SK-N-SH (cell line): Measurements from ENCODE around the gene PGGHG. TPM values are rescaled to one million over a fixed set of nuclear protein-coding genes. Genes with fewer than 3 reads are reported as not detected.
A peak's percentile ranks its signal among the peaks of the same experiment; 100 is the strongest.

Experiments used
- CTCF ChIA-PET: fragments of 300-600, 350-600 bp; formaldehyde crosslinking; extraction: SDS; loops from one replicate; lab custom pipeline; 2021; lab: Yijun Ruan, JAX
- POLR2A ChIA-PET: fragments of 350-600 bp; sonication (Branson Sonifier 250); formaldehyde crosslinking; extraction: SDS; loops from one replicate; lab custom pipeline; 2020; ENCODE audit warnings: antibody characterized with exemption, inconsistent platforms; lab: Yijun Ruan, JAX
- DNase-seq: peaks from one replicate; pipeline ENCODE4 v3.0.0; 2012
- H2AFZ ChIP-seq: fragments of 200-600 bp; sonication (generic); 2 replicates; pipeline ENCODE4 v1.8.1; 2016; ENCODE audit warnings: antibody characterized with exemption, mild to moderate bottlenecking, low read depth
- H3F3A ChIP-seq: fragments of 200-600 bp; sonication (generic); replicated peaks from 2 replicates; pipeline ENCODE3; 2016; ENCODE audit warnings: antibody characterized with exemption, mild to moderate bottlenecking; ENCODE audit not compliant: insufficient read depth
- H3K27ac ChIP-seq, 2 experiments: fragments of 200-500 bp in 1 of 2; fragments of 200-600 bp in 1 of 2; sonication (Bioruptor generic) in 1 of 2; sonication (generic), shearing (Covaris generic) in 1 of 2; 2 replicates each; pipeline versions ENCODE4 v1.5.1 to v1.6.1; 2014 to 2016; ENCODE audit warnings: low read depth in 2 of 2, inconsistent platforms in 1 of 2, low read length in 1 of 2, mild to moderate bottlenecking in 1 of 2, mixed read lengths in 1 of 2
- H3K27me3 ChIP-seq: fragments of 200-600 bp; sonication (generic), shearing (Covaris generic); 2 replicates; pipeline ENCODE4 v1.6.1; 2016; ENCODE audit warnings: mixed run types; ENCODE audit not compliant: insufficient read depth
- H3K36me3 ChIP-seq, 2 experiments: fragments of 200-500 bp in 1 of 2; fragments of 200-600 bp in 1 of 2; sonication (Bioruptor generic) in 1 of 2; sonication (generic) in 1 of 2; replicated peaks in 1 of 2; 2 replicates each; pipeline versions ENCODE3 to v1.5.1; 2014 to 2016; ENCODE audit warnings: low read length in 1 of 2, mild to moderate bottlenecking in 1 of 2; ENCODE audit not compliant: insufficient read depth in 2 of 2, control insufficient read depth in 1 of 2
- H3K4me1 ChIP-seq, 2 experiments: fragments of 200-500 bp in 1 of 2; fragments of 200-600 bp in 1 of 2; sonication (Bioruptor generic) in 1 of 2; sonication (generic), shearing (Covaris generic) in 1 of 2; 2 replicates each; pipeline versions ENCODE4 v1.5.1 to v1.6.1; 2014 to 2016; ENCODE audit warnings: low read depth in 1 of 2, low read length in 1 of 2, mixed run types in 1 of 2; ENCODE audit not compliant: insufficient read depth in 2 of 2, control insufficient read depth in 1 of 2
- H3K4me2 ChIP-seq: fragments of 200-600 bp; sonication (generic), shearing (Covaris generic); 2 replicates; pipeline ENCODE4 v1.6.1; 2017; ENCODE audit warnings: mixed run types
- H3K4me3 ChIP-seq, 2 experiments: fragments of 200-500 bp in 1 of 2; fragments of 200-600 bp in 1 of 2; sonication (Bioruptor generic) in 1 of 2; sonication (generic), shearing (Covaris generic) in 1 of 2; 2 replicates each; pipeline versions ENCODE4 v1.5.1 to v1.8.1; 2014 to 2016; ENCODE audit warnings: low read depth in 2 of 2, inconsistent platforms in 1 of 2, low read length in 1 of 2, mild to moderate bottlenecking in 1 of 2, mixed read lengths in 1 of 2, moderate library complexity in 1 of 2
- H3K79me2 ChIP-seq: fragments of 200-600 bp; sonication (generic); 2 replicates; pipeline ENCODE4 v1.8.1; 2017; ENCODE audit warnings: mild to moderate bottlenecking; ENCODE audit not compliant: insufficient read depth
- H3K9ac ChIP-seq: fragments of 200-600 bp; sonication (generic); 2 replicates; pipeline ENCODE4 v1.6.1; 2017; ENCODE audit warnings: mixed run types
- H3K9me2 ChIP-seq: fragments of 200-600 bp; sonication (generic); 2 replicates; pipeline ENCODE4 v1.6.1; 2017; ENCODE audit warnings: mixed run types
- H3K9me3 ChIP-seq: fragments of 200-600 bp; sonication (generic); 2 replicates; pipeline ENCODE4 v1.6.1; 2017; ENCODE audit warnings: mixed run types, mild to moderate bottlenecking, moderate library complexity
- H4K20me1 ChIP-seq: fragments of 200-600 bp; sonication (generic); 2 replicates; pipeline ENCODE4 v1.6.1; 2017; ENCODE audit warnings: mild to moderate bottlenecking, mixed run types; ENCODE audit not compliant: insufficient read depth
- CHD2 ChIP-seq: fragments of 150-350 bp; IDR thresholded peaks from 2 replicates; pipeline ENCODE4 v1.6.1; 2018; ENCODE audit warnings: low read length; ENCODE audit not compliant: partially characterized antibody
- ELF1 ChIP-seq: IDR thresholded peaks from 2 replicates; pipeline ENCODE4 v1.4.0; 2012
- EZH2phosphoT487 ChIP-seq: fragments of 200-600 bp; sonication (generic); IDR thresholded peaks from 2 replicates; pipeline ENCODE4 v1.6.1; 2017; ENCODE audit warnings: low read depth, mixed run types, mild to moderate bottlenecking, antibody characterized with exemption, moderate library complexity, borderline replicate concordance
- FOSL2 ChIP-seq: IDR thresholded peaks from 2 replicates; pipeline ENCODE4 v1.4.0; 2012; ENCODE audit warnings: low read depth, mild to moderate bottlenecking, moderate library complexity, borderline replicate concordance
- FOXJ3 ChIP-seq: sonication (generic); formaldehyde crosslinking; IDR thresholded peaks from 2 replicates; pipeline ENCODE4 v1.5.1; 2020; ENCODE audit warnings: mild to moderate bottlenecking, missing genetic modification reagents
- GABPA ChIP-seq: IDR thresholded peaks from 2 replicates; pipeline ENCODE4 v1.4.0; 2012; ENCODE audit warnings: low read depth, mild to moderate bottlenecking
- GATA2 ChIP-seq: sonication (generic); formaldehyde crosslinking; IDR thresholded peaks from 2 replicates; pipeline ENCODE4 v1.5.0; 2020; ENCODE audit warnings: mild to moderate bottlenecking, missing genetic modification reagents
- MXI1 ChIP-seq: IDR thresholded peaks from 2 replicates; pipeline ENCODE4 v1.6.1; 2012; ENCODE audit warnings: mild to moderate bottlenecking, low read depth, low read length, improper control_type of control experiment
- POLR2AphosphoS5 ChIP-seq: IDR thresholded peaks from 2 replicates; pipeline ENCODE4 v1.6.1; 2012; ENCODE audit warnings: low read depth, low read length
- RAD21 ChIP-seq: IDR thresholded peaks from 2 replicates; pipeline ENCODE4 v1.6.1; 2012; ENCODE audit warnings: mild to moderate bottlenecking, low read length
- RFX5 ChIP-seq: IDR thresholded peaks from 2 replicates; pipeline ENCODE4 v1.6.1; 2012; ENCODE audit warnings: mild to moderate bottlenecking, improper control_type of control experiment, low read length
- SIN3A ChIP-seq: IDR thresholded peaks from 2 replicates; pipeline ENCODE4 v1.6.1; 2012; ENCODE audit warnings: low read depth, mild to moderate bottlenecking, low read length, moderate library complexity, borderline replicate concordance
- SMC3 ChIP-seq: IDR thresholded peaks from 2 replicates; pipeline ENCODE4 v1.6.1; 2012; ENCODE audit warnings: low read depth, low read length, improper control_type of control experiment
- TCF12 ChIP-seq: IDR thresholded peaks from 2 replicates; pipeline ENCODE4 v1.4.0; 2012
- WGBS: methylation state at CpG from one replicate; pipeline ENCODE4 v1.1.6; 2017; ENCODE audit warnings: low lambda C conversion rate; 5-methylcytosine and 5-hydroxymethylcytosine counted together
- polyA plus RNA-seq, 3 experiments: library from polyadenylated mRNA; depleted of rRNA; stranded (reverse); fragments of >200 nt; gene quantifications; 2 replicates each; pipeline ENCODE4 v1.2.3, GENCODE V29; 2012
- TF ChIP-seq, protein P1 (sequence below): IDR thresholded peaks from 2 replicates; pipeline ENCODE4 v1.4.0; 2012; ENCODE audit warnings: low read depth, borderline replicate concordance
- TF ChIP-seq, protein P2 (sequence below): fragments of 200-600 bp; sonication (generic); IDR thresholded peaks from 2 replicates; pipeline ENCODE4 v1.6.1; 2017; ENCODE audit warnings: antibody characterized with exemption, mild to moderate bottlenecking, moderate library complexity
- TF ChIP-seq, protein P3 (sequence below): IDR thresholded peaks from 2 replicates; pipeline ENCODE4; 2012

The PGGHG gene
- polyA plus RNA-seq, 1 of the 3 experiments (the other 2 are of a cell fraction), result 19.9 TPM

DNA sequence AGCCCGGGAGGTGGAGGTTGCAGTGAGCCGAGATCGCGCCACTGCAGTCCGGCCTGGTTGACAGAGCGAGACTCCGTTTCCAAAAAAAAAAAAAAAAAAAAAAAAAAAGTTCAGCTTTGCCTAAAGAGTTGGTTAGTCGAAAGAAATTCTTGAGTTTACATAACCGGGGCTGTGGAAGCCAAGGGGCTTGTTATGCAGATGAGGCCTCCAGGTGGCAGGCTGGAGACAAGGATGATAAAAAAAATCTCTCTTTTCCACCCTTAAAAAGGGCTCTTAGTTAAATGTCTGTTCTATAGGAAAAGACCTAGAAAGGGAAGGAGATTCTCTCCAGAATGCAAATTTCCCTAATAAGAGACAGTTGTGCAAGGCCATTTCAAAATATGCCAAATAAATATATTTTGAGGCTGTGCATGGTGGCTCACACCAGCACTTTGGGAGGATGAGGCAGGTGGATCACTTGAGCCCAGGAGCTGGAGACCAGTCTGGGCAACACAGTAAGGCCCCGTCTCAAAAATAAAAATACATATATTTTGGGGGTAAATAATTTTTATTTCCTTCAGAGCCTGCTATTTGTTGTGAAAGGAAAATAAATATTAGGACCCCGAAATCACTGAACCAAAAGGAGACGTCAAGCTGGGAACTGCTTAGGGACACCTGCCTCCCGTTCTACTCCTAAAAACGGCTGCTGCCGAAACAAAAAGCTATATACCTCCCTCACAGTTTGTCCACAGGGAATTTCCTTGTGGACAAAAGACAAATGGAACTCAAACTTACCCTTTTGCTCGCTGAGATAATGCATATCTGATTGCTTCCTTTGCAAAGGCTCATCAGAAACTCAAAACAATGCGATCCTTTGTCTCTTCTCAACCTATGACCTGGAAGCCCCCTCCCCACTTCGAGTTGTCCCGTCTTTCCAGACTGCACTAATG is 16.3 kb downstream of the PGGHG start:
- H3K27me3 ChIP-seq, result no peaks in the 10 kb centered on the region

GRCh38 chr11:305844-306211 is 16.9 kb downstream of the PGGHG start:
- POLR2A ChIA-PET, result no interaction called here
- no peak for DNase-seq
- no peak overlapping the region for H3K4me3 ChIP-seq
- H3K9me2 ChIP-seq, result no peaks in the 10 kb centered on the region
- peaks cover 0 to 3% of the 10 kb centered on the region in 2 experiments for H3K36me3 ChIP-seq
- H4K20me1 ChIP-seq, result no peaks in the 10 kb centered on the region
- H3K79me2 ChIP-seq, result peaks cover 11% of the 10 kb centered on the region; the same call in 1 of the 2 replicates
- CTCF ChIA-PET, result interaction anchor here (0.8 to 3.3 kb wide), 21 partner anchors 10 to 249 kb away, joined by 3 to 24 read pairs (median 4); partner anchors contain the start of gene PTDSS2
- H3K9me3 ChIP-seq, result no peaks in the 10 kb centered on the region
- peaks cover 5 to 6% of the 10 kb centered on the region in 2 experiments; a peak in 1 of 4 replicates for H3K4me1 ChIP-seq
- peaks cover 13% of the 10 kb centered on the region for H3F3A ChIP-seq
- no peak overlapping the region for H3K4me2 ChIP-seq
- no peak overlapping the region for H2AFZ ChIP-seq
- no peak overlapping the region for H3K27ac ChIP-seq
- 89% methylated on average over 9 of the region's 10 CpGs for WGBS
- no peaks in the 10 kb centered on the region for H3K27me3 ChIP-seq
- H3K9ac ChIP-seq, result no peak overlapping the region
- TF ChIP-seq ELF1 (no peak), EZH2phosphoT487 (no peak), RFX5 (no peak), FOSL2 (no peak), POLR2AphosphoS5 (no peak), SIN3A (no peak), GABPA (no peak), MXI1 (no peak), GATA2 (CRISPR knock-in tag) (no peak), CHD2 (no peak), TCF12 (no peak)
- TF ChIP-seq, protein P1, sequence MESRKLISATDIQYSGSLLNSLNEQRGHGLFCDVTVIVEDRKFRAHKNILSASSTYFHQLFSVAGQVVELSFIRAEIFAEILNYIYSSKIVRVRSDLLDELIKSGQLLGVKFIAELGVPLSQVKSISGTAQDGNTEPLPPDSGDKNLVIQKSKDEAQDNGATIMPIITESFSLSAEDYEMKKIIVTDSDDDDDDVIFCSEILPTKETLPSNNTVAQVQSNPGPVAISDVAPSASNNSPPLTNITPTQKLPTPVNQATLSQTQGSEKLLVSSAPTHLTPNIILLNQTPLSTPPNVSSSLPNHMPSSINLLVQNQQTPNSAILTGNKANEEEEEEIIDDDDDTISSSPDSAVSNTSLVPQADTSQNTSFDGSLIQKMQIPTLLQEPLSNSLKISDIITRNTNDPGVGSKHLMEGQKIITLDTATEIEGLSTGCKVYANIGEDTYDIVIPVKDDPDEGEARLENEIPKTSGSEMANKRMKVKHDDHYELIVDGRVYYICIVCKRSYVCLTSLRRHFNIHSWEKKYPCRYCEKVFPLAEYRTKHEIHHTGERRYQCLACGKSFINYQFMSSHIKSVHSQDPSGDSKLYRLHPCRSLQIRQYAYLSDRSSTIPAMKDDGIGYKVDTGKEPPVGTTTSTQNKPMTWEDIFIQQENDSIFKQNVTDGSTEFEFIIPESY, result no peak
- TF ChIP-seq, protein P2, sequence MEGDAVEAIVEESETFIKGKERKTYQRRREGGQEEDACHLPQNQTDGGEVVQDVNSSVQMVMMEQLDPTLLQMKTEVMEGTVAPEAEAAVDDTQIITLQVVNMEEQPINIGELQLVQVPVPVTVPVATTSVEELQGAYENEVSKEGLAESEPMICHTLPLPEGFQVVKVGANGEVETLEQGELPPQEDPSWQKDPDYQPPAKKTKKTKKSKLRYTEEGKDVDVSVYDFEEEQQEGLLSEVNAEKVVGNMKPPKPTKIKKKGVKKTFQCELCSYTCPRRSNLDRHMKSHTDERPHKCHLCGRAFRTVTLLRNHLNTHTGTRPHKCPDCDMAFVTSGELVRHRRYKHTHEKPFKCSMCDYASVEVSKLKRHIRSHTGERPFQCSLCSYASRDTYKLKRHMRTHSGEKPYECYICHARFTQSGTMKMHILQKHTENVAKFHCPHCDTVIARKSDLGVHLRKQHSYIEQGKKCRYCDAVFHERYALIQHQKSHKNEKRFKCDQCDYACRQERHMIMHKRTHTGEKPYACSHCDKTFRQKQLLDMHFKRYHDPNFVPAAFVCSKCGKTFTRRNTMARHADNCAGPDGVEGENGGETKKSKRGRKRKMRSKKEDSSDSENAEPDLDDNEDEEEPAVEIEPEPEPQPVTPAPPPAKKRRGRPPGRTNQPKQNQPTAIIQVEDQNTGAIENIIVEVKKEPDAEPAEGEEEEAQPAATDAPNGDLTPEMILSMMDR, result no peak
- TF ChIP-seq, protein P3, sequence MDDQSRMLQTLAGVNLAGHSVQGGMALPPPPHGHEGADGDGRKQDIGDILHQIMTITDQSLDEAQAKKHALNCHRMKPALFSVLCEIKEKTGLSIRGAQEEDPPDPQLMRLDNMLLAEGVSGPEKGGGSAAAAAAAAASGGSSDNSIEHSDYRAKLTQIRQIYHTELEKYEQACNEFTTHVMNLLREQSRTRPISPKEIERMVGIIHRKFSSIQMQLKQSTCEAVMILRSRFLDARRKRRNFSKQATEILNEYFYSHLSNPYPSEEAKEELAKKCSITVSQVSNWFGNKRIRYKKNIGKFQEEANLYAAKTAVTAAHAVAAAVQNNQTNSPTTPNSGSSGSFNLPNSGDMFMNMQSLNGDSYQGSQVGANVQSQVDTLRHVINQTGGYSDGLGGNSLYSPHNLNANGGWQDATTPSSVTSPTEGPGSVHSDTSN, result no peak

More for the DNA sequence above, 16.3 kb downstream of the PGGHG start:
- Histone ChIP-seq H3F3A (peaks cover 13% of the 10 kb centered on the region), H3K9ac (no peak overlapping the region), H3K36me3 (peaks cover 0 to 3% of the 10 kb centered on the region in 2 experiments), H4K20me1 (no peaks in the 10 kb centered on the region), H3K4me2 (no peak overlapping the region), H2AFZ (no peak overlapping the region), H3K4me1 (peaks cover 5 to 6% of the 10 kb centered on the region in 2 experiments; a peak in 1 of 4 replicates), H3K27ac (no peak overlapping the region), H3K9me3 (no peaks in the 10 kb centered on the region), H3K79me2 (peaks cover 11% of the 10 kb centered on the region; the same call in 1 of the 2 replicates), H3K9me2 (no peaks in the 10 kb centered on the region), H3K4me3 (no peak overlapping the region)
- TF ChIP-seq, protein P2, result peak; percentile 68
- TF ChIP-seq RAD21, result peak; percentile 69
- peak; percentile 77 for TF ChIP-seq SMC3
- no peak for TF ChIP-seq FOXJ3
- no peak for TF ChIP-seq SIN3A
- DNase-seq, result peak; percentile 82
- 54% methylated on average over 18 of the region's 19 CpGs for WGBS
- POLR2A ChIA-PET, result no interaction called here
- CTCF ChIA-PET, result interaction anchor here (0.7 to 3.3 kb wide), 27 partner anchors 10 to 250 kb away, joined by 3 to 24 read pairs (median 4); partner anchors contain the start of gene PTDSS2
